ENCODE measurements around the gene KLK1. TPM values are rescaled to one million over a fixed set of nuclear protein-coding genes. Genes with fewer than 3 reads are reported as not detected.

Gene KLK1
- total and polyA plus RNA-seq, 8 donors = 4.1 to 55.0 (median 6.9) TPM; not detected in 3

DNA sequence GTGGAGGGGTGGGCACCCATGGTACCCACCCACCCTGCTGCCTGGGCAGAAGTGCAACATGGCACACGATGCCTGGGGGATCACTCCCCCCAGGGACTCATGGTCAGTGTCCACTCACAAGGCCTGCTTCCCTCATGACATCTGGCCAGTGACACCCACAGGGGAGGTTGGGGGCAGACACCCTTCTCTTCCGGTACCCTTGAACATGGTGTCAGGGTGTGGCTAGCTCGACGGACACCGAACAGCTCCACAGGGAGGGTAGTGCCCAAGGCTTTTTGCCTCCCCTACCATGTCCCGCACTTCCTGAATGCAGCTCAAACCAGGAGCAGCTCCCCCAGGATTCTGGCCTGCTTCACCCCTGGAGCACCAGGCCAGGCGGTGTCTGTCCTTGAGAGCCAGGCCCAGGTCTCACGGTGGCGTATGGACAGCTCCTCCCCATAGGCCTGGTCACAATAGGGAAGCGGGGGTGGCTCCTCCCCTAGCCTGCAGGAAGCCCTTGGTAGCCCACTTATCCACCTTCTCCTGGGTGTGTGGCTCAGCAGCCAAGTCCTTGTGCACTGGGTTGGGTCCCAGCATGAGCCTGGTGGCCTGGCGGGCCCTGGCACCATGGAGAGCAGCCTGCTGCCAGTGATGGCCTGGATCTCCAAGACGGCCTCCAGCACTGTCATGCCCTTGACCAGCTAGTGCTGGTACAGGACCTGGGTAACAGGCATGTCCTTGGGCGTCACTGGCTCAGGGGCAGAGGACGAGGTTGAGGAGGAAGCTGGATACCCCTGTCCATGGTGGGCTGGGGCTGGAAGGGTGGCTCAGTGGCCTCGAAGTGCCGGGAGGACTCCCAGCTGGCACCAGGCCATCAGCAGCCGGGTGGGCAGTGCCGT, 25.6 kb downstream of the KLK1 start:
- DNase-seq = no peak
- Histone ChIP-seq H3K27me3 (no peaks in the 10 kb centered on the region), H3K27ac (no peak overlapping the region), H3K4me3 (no peak overlapping the region), H3K9me3 (no peaks in the 10 kb centered on the region), H3K4me1 (peaks cover 7 to 16% (median 12%) of the 10 kb centered on the region in 4 donors), H3K36me3 (peaks cover 17 to 67% (median 63%) of the 10 kb centered on the region in 4 donors)
- intact Hi-C loops (cut with DNase I; ENCODE audit: low total_unique reads) = no loop called here
- 81 to 89% (median 85%) methylated on average over 6 to 18 of the region's 18 CpGs for WGBS, 5 donors
- TF ChIP-seq, protein P1, sequence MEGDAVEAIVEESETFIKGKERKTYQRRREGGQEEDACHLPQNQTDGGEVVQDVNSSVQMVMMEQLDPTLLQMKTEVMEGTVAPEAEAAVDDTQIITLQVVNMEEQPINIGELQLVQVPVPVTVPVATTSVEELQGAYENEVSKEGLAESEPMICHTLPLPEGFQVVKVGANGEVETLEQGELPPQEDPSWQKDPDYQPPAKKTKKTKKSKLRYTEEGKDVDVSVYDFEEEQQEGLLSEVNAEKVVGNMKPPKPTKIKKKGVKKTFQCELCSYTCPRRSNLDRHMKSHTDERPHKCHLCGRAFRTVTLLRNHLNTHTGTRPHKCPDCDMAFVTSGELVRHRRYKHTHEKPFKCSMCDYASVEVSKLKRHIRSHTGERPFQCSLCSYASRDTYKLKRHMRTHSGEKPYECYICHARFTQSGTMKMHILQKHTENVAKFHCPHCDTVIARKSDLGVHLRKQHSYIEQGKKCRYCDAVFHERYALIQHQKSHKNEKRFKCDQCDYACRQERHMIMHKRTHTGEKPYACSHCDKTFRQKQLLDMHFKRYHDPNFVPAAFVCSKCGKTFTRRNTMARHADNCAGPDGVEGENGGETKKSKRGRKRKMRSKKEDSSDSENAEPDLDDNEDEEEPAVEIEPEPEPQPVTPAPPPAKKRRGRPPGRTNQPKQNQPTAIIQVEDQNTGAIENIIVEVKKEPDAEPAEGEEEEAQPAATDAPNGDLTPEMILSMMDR (IDR thresholded peaks at IDR 0.05) = no peak
- TF ChIP-seq EP300 (IDR thresholded peaks at IDR 0.05) (no peak), POLR2AphosphoS5 (IDR thresholded peaks at IDR 0.05) (no peak), POLR2A (IDR thresholded peaks at IDR 0.05) (no peak)

DNA sequence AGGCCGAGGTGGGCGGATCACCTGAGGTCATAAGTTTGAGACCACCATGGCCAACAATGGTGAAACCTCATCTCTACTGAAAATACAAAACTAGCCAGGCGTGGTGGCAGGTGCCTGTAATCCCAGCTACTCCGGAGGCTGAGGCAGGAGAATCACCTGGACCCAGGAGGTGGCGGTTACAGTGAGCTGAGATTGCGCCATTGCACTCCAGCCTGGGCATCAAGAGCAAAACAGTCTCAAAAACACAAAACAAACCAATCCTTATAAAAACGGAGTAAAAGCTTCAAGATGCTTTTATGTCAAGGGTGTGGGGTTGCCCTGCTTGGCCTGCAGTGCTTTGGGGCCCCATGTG, 26.2 kb downstream of the KLK1 start:
- Histone ChIP-seq H3K36me3 (peaks cover 17 to 67% (median 63%) of the 10 kb centered on the region in 4 donors), H3K27me3 (peaks cover 0 to under 1% (median 0%) of the 10 kb centered on the region in 3 donors), H3K9me3 (no peaks in the 10 kb centered on the region), H3K4me3 (no peak overlapping the region), H3K27ac (no peak overlapping the region), H3K4me1 (peaks cover under 1 to 10% (median 6%) of the 10 kb centered on the region in 4 donors)
- WGBS, 5 donors = 82 to 92% (median 90%) methylated on average over 7 of the region's 7 CpGs
- TF ChIP-seq EP300 (IDR thresholded peaks at IDR 0.05) = no peak
- TF ChIP-seq POLR2AphosphoS5 (IDR thresholded peaks at IDR 0.05) = no peak
- no peak for TF ChIP-seq POLR2A (IDR thresholded peaks at IDR 0.05)
- TF ChIP-seq, protein P1 (IDR thresholded peaks at IDR 0.05) = no peak
- no peak for DNase-seq
- intact Hi-C loops (cut with DNase I; ENCODE audit: low total_unique reads) = no loop called here

DNA sequence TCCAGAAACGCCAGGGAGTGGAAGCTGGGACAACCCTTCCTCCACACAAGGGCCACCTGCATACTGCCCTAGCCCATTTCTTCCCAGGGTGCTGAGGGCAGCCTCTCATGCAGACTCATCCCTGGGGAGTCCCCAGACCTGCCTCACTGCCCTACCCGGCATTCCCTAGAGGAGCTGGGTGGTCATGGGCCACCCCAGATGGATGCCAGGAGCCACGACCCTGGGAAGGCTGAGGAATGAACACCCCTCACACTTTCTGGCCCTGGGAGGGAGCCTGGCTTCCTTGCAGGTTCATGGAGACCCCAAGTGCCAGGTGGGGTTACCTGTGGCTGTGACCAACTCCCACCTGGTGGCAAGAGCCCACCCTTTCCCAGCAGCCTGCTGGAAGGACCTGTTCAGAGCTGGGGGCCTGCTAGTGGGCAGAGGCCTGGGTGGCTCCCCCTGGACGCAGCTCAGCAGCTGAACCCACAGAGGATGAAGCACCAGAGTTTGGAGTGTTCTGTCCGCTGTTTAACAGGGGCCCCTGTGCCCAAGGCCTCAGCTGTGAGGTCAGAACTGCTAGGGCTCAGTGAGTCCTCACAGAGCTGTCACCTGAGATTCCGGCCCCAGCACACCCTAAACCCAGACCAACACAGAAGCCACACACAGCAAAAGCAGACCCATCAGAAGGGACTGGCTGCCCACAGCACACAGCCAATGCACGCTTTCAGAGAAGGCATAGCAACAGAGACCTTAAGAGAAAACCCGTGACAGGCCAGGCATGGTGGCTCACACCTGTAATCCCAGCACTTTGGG, 26.8 kb downstream of the KLK1 start:
- Histone ChIP-seq H3K4me3 (no peak overlapping the region), H3K27me3 (peaks cover 0 to 6% (median 0%) of the 10 kb centered on the region in 3 donors), H3K27ac (no peak overlapping the region), H3K4me1 (peaks cover 0 to 8% (median 2%) of the 10 kb centered on the region in 4 donors), H3K36me3 (peaks cover 17 to 62% (median 59%) of the 10 kb centered on the region in 4 donors), H3K9me3 (no peaks in the 10 kb centered on the region)
- TF ChIP-seq POLR2AphosphoS5 (IDR thresholded peaks at IDR 0.05) = no peak
- TF ChIP-seq EP300 (IDR thresholded peaks at IDR 0.05) = no peak
- TF ChIP-seq POLR2A (IDR thresholded peaks at IDR 0.05) = no peak
- TF ChIP-seq, protein P1 (IDR thresholded peaks at IDR 0.05) = no peak
- no peak for DNase-seq
- intact Hi-C loops (cut with DNase I; ENCODE audit: low total_unique reads) = no loop called here
- 79 to 89% (median 87%) methylated on average over 4 to 8 of the region's 8 CpGs for WGBS, 5 donors

DNA sequence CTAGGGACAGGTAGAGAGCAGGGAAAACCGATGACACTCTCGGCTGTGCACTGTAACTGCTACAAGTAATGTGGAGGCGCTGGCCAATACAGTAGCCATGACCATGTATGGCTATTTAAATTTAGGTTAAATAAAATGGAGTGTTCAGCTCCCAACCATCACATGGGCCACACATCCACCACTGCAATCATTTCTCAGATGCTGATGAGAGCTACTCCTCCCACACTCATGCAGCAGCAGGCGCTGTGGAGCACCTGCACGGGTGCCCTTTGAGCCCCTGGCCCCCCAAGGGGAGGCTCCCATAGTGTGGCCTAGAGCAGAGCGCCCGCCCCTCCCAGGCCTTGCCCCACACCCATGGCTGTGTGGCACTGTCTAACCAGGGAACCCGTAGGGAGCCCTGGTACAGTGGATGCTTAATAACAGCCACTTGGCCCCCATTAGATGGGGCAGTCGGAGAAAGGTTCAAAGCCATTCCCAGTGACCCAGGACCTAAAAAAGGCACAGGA, 27.4 kb downstream of the KLK1 start:
- H3K36me3 ChIP-seq = peaks cover 12 to 56% (median 52%) of the 10 kb centered on the region in 4 donors
- 80 to 89% (median 83%) methylated on average over 5 to 9 of the region's 9 CpGs for WGBS, 5 donors
- H3K4me1 ChIP-seq = peaks cover 0 to 8% (median 0%) of the 10 kb centered on the region in 4 donors
- no peaks in the 10 kb centered on the region for H3K9me3 ChIP-seq
- H3K27me3 ChIP-seq = peaks cover 0 to 8% (median 0%) of the 10 kb centered on the region in 3 donors
- TF ChIP-seq EP300 (IDR thresholded peaks at IDR 0.05) = no peak
- no peak for TF ChIP-seq POLR2AphosphoS5 (IDR thresholded peaks at IDR 0.05)
- TF ChIP-seq, protein P1 (IDR thresholded peaks at IDR 0.05) = no peak
- no peak for TF ChIP-seq POLR2A (IDR thresholded peaks at IDR 0.05)
- intact Hi-C loops (cut with DNase I; ENCODE audit: low total_unique reads) = no loop called here
- H3K27ac ChIP-seq = no peak overlapping the region
- no peak for DNase-seq
- no peak overlapping the region for H3K4me3 ChIP-seq

Data from stomach (tissue), 9 donors.